ENCODE measurements around the gene ACAD10.
"Not testable (repeated sequence)": the region's sequence is repeated elsewhere in the genome, so short reads cannot be mapped to it uniquely, and the experiment has no call there.

ACAD10 gene

GRCh38 chr12:111685811-111686573, at the start of gene ACAD10, which contains the start of gene BRAP:
TSS of gene ACAD10 (plus strand) at chr12:111686053. CDS start at chr12:111692710, 6,657 bp downstream.
TSS of gene BRAP (minus strand) at chr12:111685956. CDS start at chr12:111685792, 164 bp downstream.
- peak; percentile 92 for DNase-seq

- DNase-seq, result no peak
These were observed 49.5 kb upstream of the ACAD10 start for GRCh38 chr12:111636209-111636945.

GRCh38 chr12:111638556-111638955, 47.3 kb upstream of the ACAD10 start:
- DNase-seq, result no peak

GRCh38 chr12:111640506-111640905, 45.3 kb upstream of the ACAD10 start:
- no peak for DNase-seq

GRCh38 chr12:111642681-111643426, 43.0 kb upstream of the ACAD10 start:
- no peak for DNase-seq

GRCh38 chr12:111643427-111643826, 42.4 kb upstream of the ACAD10 start:
- peak; percentile 52 for DNase-seq

- DNase-seq, result no peak
These were observed 40.4 kb upstream of the ACAD10 start for GRCh38 chr12:111645433-111645832.

GRCh38 chr12:111650912-111651311, 34.9 kb upstream of the ACAD10 start:
- DNase-seq, result no peak

- not testable (repeated sequence) for DNase-seq
These were observed 33.3 kb upstream of the ACAD10 start for GRCh38 chr12:111652530-111652929.

GRCh38 chr12:111653596-111653995, 32.3 kb upstream of the ACAD10 start:
- no peak for DNase-seq

- no peak for DNase-seq
These were observed 30.5 kb upstream of the ACAD10 start for GRCh38 chr12:111655356-111655755.

- no peak for DNase-seq
These were observed 29.8 kb upstream of the ACAD10 start for GRCh38 chr12:111656016-111656415.

GRCh38 chr12:111664499-111664898, 21.4 kb upstream of the ACAD10 start:
- DNase-seq, result no peak

GRCh38 chr12:111664961-111665865, 20.6 kb upstream of the ACAD10 start:
- DNase-seq, result no peak

GRCh38 chr12:111672822-111673381, 13.0 kb upstream of the ACAD10 start:
- DNase-seq, result no peak

- no peak for DNase-seq
These were observed 12.3 kb upstream of the ACAD10 start for GRCh38 chr12:111673503-111673902.

- no peak for DNase-seq
These were observed 8.7 kb upstream of the ACAD10 start for GRCh38 chr12:111677186-111677585.

GRCh38 chr12:111684485-111685198, 1.2 kb upstream of the ACAD10 start:
- DNase-seq, result not testable (repeated sequence)

GRCh38 chr12:111685322-111685810, 487 bp upstream of the ACAD10 start:
- no peak for DNase-seq

- no peak for DNase-seq
These were observed 787 bp downstream of the ACAD10 start for GRCh38 chr12:111686574-111687105.

- peak; percentile 4 for DNase-seq
These were observed 1.4 kb downstream of the ACAD10 start for GRCh38 chr12:111687255-111687654.

Measured in NCI-H2029 (cell line).